ENCODE results near the gene MECP2. TPM values are rescaled to one million over a fixed set of nuclear protein-coding genes. Genes with fewer than 3 reads are reported as not detected.

MECP2 gene
- total and polyA plus RNA-seq, 2 of the 13 experiments (the other 11 are each of a cell fraction or from before 2014, with no cell fraction given), result 7.9 to 18.1 TPM

GRCh38 chrX:154004315-154004714 lies 93.2 kb downstream of the MECP2 start:
- ChIA-PET CTCF (ENCODE audit: low intra/inter-chr PET ratio, low total read pairs) (no interaction called here), POLR2A (interaction anchor here (1.7 kb wide), 1 partner anchor 8 kb away, joined by 4 read pairs; no protein-coding TSS in a partner anchor)
- Histone ChIP-seq H3K4me1 (ENCODE audit: insufficient read depth, low read length) (no peaks in the 10 kb centered on the region), H2AFZ (ENCODE audit: low read length) (no peak overlapping the region), H3K9me3 (ENCODE audit: low read length) (no peaks in the 10 kb centered on the region), H3K36me3 (replicated peaks in 1 of 2; ENCODE audit: control insufficient read depth in 1 of 2, insufficient read depth in 2 of 2, low read length in 2 of 2) (no peaks in the 10 kb centered on the region), H3K27me3 (ENCODE audit: control insufficient read depth in 1 of 2, insufficient read depth in 2 of 2, low read length in 2 of 2) (no peaks in the 10 kb centered on the region), H3K4me3 (replicated peaks in 1 of 3; ENCODE audit: insufficient read depth in 1 of 3, low read depth in 2 of 3, low read length in 3 of 3) (no peak overlapping the region), H3K27ac (ENCODE audit: extremely low read length, insufficient read depth, low read length) (no peak overlapping the region), H3K79me2 (ENCODE audit: insufficient read depth, low read length) (no peaks in the 10 kb centered on the region), H3K4me2 (ENCODE audit: low read depth, low read length) (no peak overlapping the region), H3K9ac (ENCODE audit: insufficient read depth, low read depth, low read length) (no peak overlapping the region), H4K20me1 (ENCODE audit: insufficient read depth, low read length) (no peaks in the 10 kb centered on the region)
- in situ Hi-C loops (cut with HindIII; ENCODE audit: extremely low pct_ligation_motif_present, low pct_unique_long_range_greater_than_20kb) (no loop called here), intact Hi-C loops (cut with micrococcal nuclease; ENCODE audit: unreplicated experiment) (no loop called here)
- FAIRE-seq (no peak), ATAC-seq (no peak), DNase-seq (ENCODE audit: low spot score) (no peak)
- no TSS peak for BruUV-seq (replicated peaks)
- WGBS (ENCODE audit: low lambda C conversion rate), result 92% methylated on average over 11 of the region's 11 CpGs
- TF ChIP-seq ZNF432 (CRISPR knock-in tag; IDR thresholded peaks at IDR 0.05; ENCODE audit: borderline replicate concordance), result no peak
- no peak for TF ChIP-seq DZIP1 (CRISPR knock-in tag; IDR thresholded peaks at IDR 0.05)
- TF ChIP-seq GABPA (IDR thresholded peaks at IDR 0.05; ENCODE audit: low read depth, low read length), result no peak
- no peak for TF ChIP-seq GABPA (CRISPR knock-in tag; IDR thresholded peaks at IDR 0.05; ENCODE audit: low read depth)
- no peak for TF ChIP-seq GATAD1 (CRISPR knock-in tag; IDR thresholded peaks at IDR 0.05)
- no peak for TF ChIP-seq ATF1 (CRISPR knock-in tag; IDR thresholded peaks at IDR 0.05)
- no peak for TF ChIP-seq E2F2 (CRISPR knock-in tag; IDR thresholded peaks at IDR 0.05; ENCODE audit: borderline replicate concordance)
- no peak for TF ChIP-seq ZUFSP (CRISPR knock-in tag; IDR thresholded peaks at IDR 0.05; ENCODE audit: borderline replicate concordance)
- TF ChIP-seq CENPBD1 (CRISPR knock-in tag; IDR thresholded peaks at IDR 0.05; ENCODE audit: borderline replicate concordance, low read depth), result no peak
- TF ChIP-seq PLSCR1 (CRISPR knock-in tag; IDR thresholded peaks at IDR 0.05; ENCODE audit: borderline replicate concordance), result no peak
- no peak for TF ChIP-seq ZNF564 (CRISPR knock-in tag; IDR thresholded peaks at IDR 0.05)
- TF ChIP-seq ZBTB26 (CRISPR knock-in tag; IDR thresholded peaks at IDR 0.05; ENCODE audit: borderline replicate concordance), result no peak
- TF ChIP-seq ELF1 (CRISPR knock-in tag; IDR thresholded peaks at IDR 0.05), result no peak
- TF ChIP-seq SETDB1 (CRISPR knock-in tag; IDR thresholded peaks at IDR 0.05; ENCODE audit: borderline replicate concordance), result no peak
- no peak for TF ChIP-seq ZNF354B (CRISPR knock-in tag; IDR thresholded peaks at IDR 0.05)
- TF ChIP-seq FOSL2 (CRISPR knock-in tag; IDR thresholded peaks at IDR 0.05), result no peak
- TF ChIP-seq JARID2 (CRISPR knock-in tag; IDR thresholded peaks at IDR 0.05; ENCODE audit: insufficient replicate concordance), result no peak
- no peak for TF ChIP-seq ZNF605 (CRISPR knock-in tag; IDR thresholded peaks at IDR 0.05)
